ENCODE measurements around the gene LSM6.

GRCh38 chr4:146238107-146238506 is 62.6 kb downstream of the LSM6 start:
- no peak for TF ChIP-seq YY1 (IDR thresholded peaks at IDR 0.05; ENCODE audit: insufficient read depth, insufficient read length)
- TF ChIP-seq ZNF274 (IDR thresholded peaks at IDR 0.05; ENCODE audit: low read depth, low read length), result no peak

Measured in NT2/D1 (cell line).